ENCODE measurements around the gene GALP.

GRCh38 chr19:56159622-56160271, 16.1 kb upstream of the GALP start:
- TF ChIP-seq CTCF (IDR thresholded peaks at IDR 0.05; ENCODE audit: low read depth, low read length, missing input control): no peak
- TF ChIP-seq RAD21 (IDR thresholded peaks at IDR 0.05): no peak
- TF ChIP-seq JUND (IDR thresholded peaks at IDR 0.05): no peak
- no peak for TF ChIP-seq ZBTB33 (IDR thresholded peaks at IDR 0.05)
- TF ChIP-seq FOXA1 (IDR thresholded peaks at IDR 0.05): no peak
- TF ChIP-seq REST (IDR thresholded peaks at IDR 0.05): no peak
- TF ChIP-seq SP1 (IDR thresholded peaks at IDR 0.05): no peak
- no peak for TF ChIP-seq YY1 (IDR thresholded peaks at IDR 0.05)
- no peak for TF ChIP-seq TAF1 (conservative IDR thresholded peaks at IDR 0.05)
